Fibroblast of lung (primary cell): ENCODE measurements around the gene HSD17B12. TPM values are rescaled to one million over a fixed set of nuclear protein-coding genes. Genes with fewer than 3 reads are reported as not detected.
A peak's percentile ranks its signal among the peaks of the same experiment; 100 is the strongest.

Source experiments
- DNase-seq, 2 donors: peaks; one replicate each; pipeline versions ENCODE4 v3.0.0 to v3.0.0-alpha.2; 2010; ENCODE audit warnings: low read depth in 2 of 2
- H2AFZ ChIP-seq: 2 replicates; pipeline ENCODE4 v1.5.1; 2012; ENCODE audit warnings: low read length, control low read depth, inconsistent platforms
- H3K27ac ChIP-seq: 2 replicates; pipeline ENCODE4 v1.5.1; 2011; ENCODE audit warnings: low read length, control low read depth; ENCODE audit not compliant: insufficient read depth
- H3K27me3 ChIP-seq: 2 replicates; pipeline ENCODE4 v1.5.1; 2011; ENCODE audit warnings: mild to moderate bottlenecking, low read length; ENCODE audit not compliant: control insufficient read depth, insufficient read depth
- H3K36me3 ChIP-seq: 2 replicates; pipeline ENCODE4 v1.5.1; 2011; ENCODE audit warnings: low read length; ENCODE audit not compliant: control insufficient read depth, insufficient read depth
- H3K4me1 ChIP-seq: 2 replicates; pipeline ENCODE4 v1.5.1; 2011; ENCODE audit warnings: low read length; ENCODE audit not compliant: control insufficient read depth, insufficient read depth; ENCODE audit errors: extremely low read depth
- H3K4me2 ChIP-seq: 2 replicates; pipeline ENCODE4 v1.5.1; 2011; ENCODE audit warnings: low read length, control low read depth; ENCODE audit not compliant: insufficient read depth; ENCODE audit errors: extremely low read depth
- H3K4me3 ChIP-seq, 4 experiments: fragments of 200-600 bp in 1 of 4; sonication (generic) in 1 of 4; replicated peaks in 1 of 4; 2 replicates each; pipeline ENCODE4 v1.5.1; 2011 to 2016; ENCODE audit warnings: low read length in 4 of 4, low read depth in 3 of 4, mild to moderate bottlenecking in 3 of 4, control low read depth in 2 of 4, inconsistent platforms in 1 of 4, mixed read lengths in 1 of 4; ENCODE audit not compliant: insufficient read depth in 1 of 4; ENCODE audit errors: control extremely low read depth in 1 of 4
- H3K79me2 ChIP-seq: 2 replicates; pipeline ENCODE4 v1.5.1; 2012; ENCODE audit warnings: mild to moderate bottlenecking, low read length, inconsistent platforms; ENCODE audit not compliant: control insufficient read depth, insufficient read depth
- H3K9ac ChIP-seq: 2 replicates; pipeline ENCODE4 v1.5.1; 2011; ENCODE audit warnings: mild to moderate bottlenecking, low read length, control low read depth; ENCODE audit not compliant: insufficient read depth
- H3K9me3 ChIP-seq: 2 replicates; pipeline ENCODE4 v1.5.1; 2012; ENCODE audit warnings: low read depth, low read length; ENCODE audit not compliant: control insufficient read depth, insufficient read depth
- H4K20me1 ChIP-seq: 2 replicates; pipeline ENCODE4 v1.5.1; 2011; ENCODE audit warnings: low read length; ENCODE audit not compliant: control insufficient read depth, insufficient read depth; ENCODE audit errors: extremely low read depth
- CTCF ChIP-seq, 2 donors: IDR thresholded peaks in 1 of 2; conservative IDR thresholded peaks in 1 of 2; 1 replicate in 1 of 2; 2 replicates in 1 of 2; pipeline ENCODE4 v1.5.1; 2011 to 2012; ENCODE audit warnings: low read length in 2 of 2, control low read depth in 1 of 2, inconsistent platforms in 1 of 2, low read depth in 1 of 2, mild to moderate bottlenecking in 1 of 2
- EZH2 ChIP-seq: IDR thresholded peaks from 2 replicates; pipeline ENCODE4 v1.5.1; 2012; ENCODE audit warnings: low read length, control low read depth, mild to moderate bottlenecking; ENCODE audit errors: missing control alignments
- polyA plus RNA-seq, 2 donors: library from polyadenylated mRNA; depleted of rRNA in 1 of 2; stranded (reverse) in 1 of 2; unstranded in 1 of 2; fragments of >200 nt; gene quantifications; 2 replicates each; pipeline ENCODE4 v1.2.1, GENCODE V29; 2011 to 2012; ENCODE audit warnings: missing spikeins in 1 of 2
- total RNA-seq: library from RNA; depleted of rRNA; stranded (reverse); fragments of >200 nt; gene quantifications from 2 replicates; pipeline ENCODE4 v1.2.1, GENCODE V29; 2014

Gene HSD17B12
- total and polyA plus RNA-seq, 2 donors (not counting 1 experiment from before 2014, with no cell fraction given): 95.4 to 122 TPM

GRCh38 chr11:43823316-43823715, 142.8 kb downstream of the HSD17B12 start:
- TF ChIP-seq EZH2 (no peak), CTCF (conservative IDR thresholded peaks at IDR 0.05 in 1 of 2, IDR thresholded peaks at IDR 0.05 in 1 of 2; ENCODE audit: low read depth in 1 of 2, low read length in 2 of 2) (no peak)
- H3K9me3 ChIP-seq: no peaks in the 10 kb centered on the region
- H4K20me1 ChIP-seq: no peaks in the 10 kb centered on the region
- no peak overlapping the region for H3K9ac ChIP-seq
- no peak overlapping the region for H3K27ac ChIP-seq
- no peak overlapping the region for H2AFZ ChIP-seq
- no peak overlapping the region for H3K4me3 ChIP-seq
- H3K27me3 ChIP-seq: no peaks in the 10 kb centered on the region
- H3K36me3 ChIP-seq: no peaks in the 10 kb centered on the region
- DNase-seq: no peak
- no peak overlapping the region for H3K4me2 ChIP-seq
- no peaks in the 10 kb centered on the region for H3K4me1 ChIP-seq
- H3K79me2 ChIP-seq: no peaks in the 10 kb centered on the region

GRCh38 chr11:43823851-43824250, 143.3 kb downstream of the HSD17B12 start:
- H3K27me3 ChIP-seq: no peaks in the 10 kb centered on the region

GRCh38 chr11:43825217-43825816, 144.8 kb downstream of the HSD17B12 start:
- no peak overlapping the region for H3K4me3 ChIP-seq
- TF ChIP-seq EZH2 (no peak), CTCF (conservative IDR thresholded peaks at IDR 0.05 in 1 of 2, IDR thresholded peaks at IDR 0.05 in 1 of 2; ENCODE audit: low read depth in 1 of 2, low read length in 2 of 2) (peak; percentile 64 to 75)
- H3K4me1 ChIP-seq: peaks cover under 1% of the 10 kb centered on the region
- H2AFZ ChIP-seq: no peak overlapping the region
- DNase-seq: peak in 1 of 2 donors; percentile 55
- H3K27me3 ChIP-seq: no peaks in the 10 kb centered on the region
- no peak overlapping the region for H3K9ac ChIP-seq
- H4K20me1 ChIP-seq: no peaks in the 10 kb centered on the region
- no peak overlapping the region for H3K4me2 ChIP-seq
- no peaks in the 10 kb centered on the region for H3K36me3 ChIP-seq
- H3K9me3 ChIP-seq: no peaks in the 10 kb centered on the region
- no peaks in the 10 kb centered on the region for H3K79me2 ChIP-seq
- no peak overlapping the region for H3K27ac ChIP-seq

More at GRCh38 chr11:43823851-43824250, 143.3 kb downstream of the HSD17B12 start:
- Histone ChIP-seq H3K27ac (no peak overlapping the region), H3K4me1 (no peaks in the 10 kb centered on the region), H3K9ac (no peak overlapping the region), H3K79me2 (no peaks in the 10 kb centered on the region), H3K4me3 (no peak overlapping the region), H3K9me3 (no peaks in the 10 kb centered on the region), H3K4me2 (no peak overlapping the region), H3K36me3 (no peaks in the 10 kb centered on the region), H2AFZ (no peak overlapping the region), H4K20me1 (no peaks in the 10 kb centered on the region)
- TF ChIP-seq CTCF (conservative IDR thresholded peaks at IDR 0.05 in 1 of 2, IDR thresholded peaks at IDR 0.05 in 1 of 2; ENCODE audit: low read depth in 1 of 2, low read length in 2 of 2) (no peak), EZH2 (no peak)
- DNase-seq: no peak
